GM12878 (cell line): ENCODE results near the gene ALG2. TPM values are rescaled to one million over a fixed set of nuclear protein-coding genes. Genes with fewer than 3 reads are reported as not detected.

Source experiments
- ATAC-seq: fragments of 200-7000 bp; cut with Tn5 transposase; 3 replicates; pipeline ENCODE4 v1.9.1; 2020; ENCODE audit warnings: mild to moderate bottlenecking, moderate library complexity
- BruUV-seq: library from RNA; stranded (reverse); fragments of 400-500 nt; replicated peaks from 2 replicates; lab custom pipeline; 2021; lab: Mats Ljungman, UMichigan
- CTCF ChIA-PET: fragments of 300-600 bp; sonication (Branson Sonifier 250); formaldehyde crosslinking; extraction: SDS; loops from one replicate; lab custom pipeline; 2021; ENCODE audit warnings: inconsistent platforms; lab: Yijun Ruan, JAX
- POLR2A ChIA-PET: fragments of 350-600 bp; formaldehyde crosslinking; extraction: SDS; loops from one replicate; lab custom pipeline; 2021; ENCODE audit warnings: inconsistent platforms; lab: Charles Lee
- RAD21 ChIA-PET: fragments of 300-600 bp; sonication (Branson Sonifier 250); formaldehyde crosslinking; loops from one replicate; lab custom pipeline; 2023; ENCODE audit warnings: antibody characterized with exemption; ENCODE audit not compliant: unreplicated experiment; lab: Charles Lee
- SMC1A ChIA-PET: fragments of 300-600 bp; sonication (Branson Sonifier 250); formaldehyde crosslinking; loops from one replicate; lab custom pipeline; 2023; ENCODE audit not compliant: unreplicated experiment, uncharacterized antibody; lab: Charles Lee
- DNase-seq: peaks from one replicate; pipeline ENCODE4 v3.0.0-alpha.2; 2011; ENCODE audit warnings: low read depth, low spot score
- FAIRE-seq: peaks from 3 replicates; lab custom pipeline; 2011; peaks lifted over from hg19 to GRCh38; lab: Jason Lieb, UNC
- H2AFZ ChIP-seq: 2 replicates; pipeline ENCODE4 v1.6.0; 2011; ENCODE audit warnings: low read depth, low read length, control low read depth; ENCODE audit not compliant: control insufficient read depth
- H3K27ac ChIP-seq: 2 replicates; pipeline ENCODE4 v1.5.1; 2011; ENCODE audit warnings: control low read depth; ENCODE audit not compliant: control insufficient read depth, insufficient read depth
- H3K27me3 ChIP-seq, 2 experiments: replicated peaks in 1 of 2; 2 replicates each; pipeline versions ENCODE4 v1.6.0 to v1.6.1; 2011; ENCODE audit warnings: low read length in 1 of 2; ENCODE audit not compliant: control insufficient read depth in 2 of 2, insufficient read depth in 2 of 2
- H3K36me3 ChIP-seq, 2 experiments: 2 replicates each; pipeline ENCODE4 v1.5.1; 2011; ENCODE audit warnings: low read length in 1 of 2; ENCODE audit not compliant: control insufficient read depth in 2 of 2, insufficient read depth in 2 of 2
- H3K4me1 ChIP-seq: 2 replicates; pipeline ENCODE4 v1.6.1; 2011; ENCODE audit warnings: mild to moderate bottlenecking, low read length, moderate library complexity, mixed read lengths; ENCODE audit not compliant: control insufficient read depth, insufficient read depth
- H3K4me2 ChIP-seq: 2 replicates; pipeline ENCODE4 v1.6.0; 2011; ENCODE audit warnings: control low read depth; ENCODE audit not compliant: control insufficient read depth, insufficient read depth
- H3K4me3 ChIP-seq: fragments of 200-600 bp; sonication (generic); 2 replicates; pipeline ENCODE4 v1.5.1; 2016
- H3K79me2 ChIP-seq: 2 replicates; pipeline ENCODE4 v1.6.0; 2011; ENCODE audit warnings: low read length; ENCODE audit not compliant: control insufficient read depth, insufficient read depth
- H3K9ac ChIP-seq: 2 replicates; pipeline ENCODE4 v1.8.0; 2011; ENCODE audit warnings: low read length, control low read depth, mixed read lengths; ENCODE audit not compliant: control insufficient read depth, insufficient read depth
- H3K9me3 ChIP-seq: replicated peaks from 3 replicates; pipeline ENCODE4 v1.5.1; 2011; ENCODE audit warnings: mild to moderate bottlenecking, low read length; ENCODE audit not compliant: control insufficient read depth, insufficient read depth
- H4K20me1 ChIP-seq: 2 replicates; pipeline ENCODE4 v1.6.0; 2011; ENCODE audit not compliant: control insufficient read depth, insufficient read depth
- CHD2 ChIP-seq: IDR thresholded peaks from 2 replicates; pipeline ENCODE4 v1.6.1; 2011; ENCODE audit warnings: low read depth, low read length, improper control_type of control experiment, borderline replicate concordance
- EZH2 ChIP-seq: IDR thresholded peaks from 2 replicates; pipeline ENCODE4 v1.6.1; 2012; ENCODE audit warnings: low read depth, mild to moderate bottlenecking, control low read depth, inconsistent platforms, low read length, borderline replicate concordance; ENCODE audit not compliant: control insufficient read depth
- GATAD2B ChIP-seq: fragments of 450-650 bp; conservative IDR thresholded peaks from 2 replicates; pipeline ENCODE4 v1.6.1; 2017; ENCODE audit warnings: low read depth, mild to moderate bottlenecking, moderate library complexity
- RUNX3 ChIP-seq: IDR thresholded peaks from 2 replicates; pipeline ENCODE4 v1.6.1; 2012; ENCODE audit warnings: low read length, inconsistent platforms
- SRF ChIP-seq, 2 experiments: IDR thresholded peaks; 2 replicates each; pipeline ENCODE4 v1.6.1; 2011; ENCODE audit warnings: low read depth in 2 of 2, low read length in 2 of 2, mild to moderate bottlenecking in 1 of 2, moderate library complexity in 1 of 2
- TARDBP ChIP-seq: IDR thresholded peaks from 2 replicates; pipeline ENCODE4 v1.6.1; 2016; ENCODE audit warnings: borderline replicate concordance
- TCF12 ChIP-seq: IDR thresholded peaks from 2 replicates; pipeline ENCODE4 v1.6.1; 2011; ENCODE audit warnings: low read depth, mild to moderate bottlenecking, low read length
- ZNF274 ChIP-seq: IDR thresholded peaks from one replicate; pipeline ENCODE4 v1.8.0; 2011; ENCODE audit not compliant: insufficient read length, insufficient read depth
- WGBS: methylation state at CpG from one replicate; pipeline ENCODE4 v1.1.6; 2016; ENCODE audit warnings: low lambda C conversion rate; ENCODE audit not compliant: insufficient replicate concordance, insufficient coverage; ENCODE audit errors: missing lambda C conversion rate; 5-methylcytosine and 5-hydroxymethylcytosine counted together
- in situ Hi-C: fragments of 300-500 bp; cut with MboI; formaldehyde crosslinking; loops from 9 replicates; pipeline ENCODE4 v1.14.3; 2018; ENCODE audit warnings: mixed read lengths
- intact Hi-C: fragments of 100-400 bp; cut with micrococcal nuclease; formaldehyde crosslinking; loops from one replicate; pipeline ENCODE4 v1.14.2; 2022; ENCODE audit not compliant: unreplicated experiment
- polyA plus RNA-seq, 11 experiments: library from polyadenylated mRNA; depleted of rRNA in 4 of 11; unstranded in 6 of 11; stranded (reverse) in 5 of 11; fragments of >200 nt; fragmentation: Nextera tagmentation in 4 of 11; fragmentation: Illumina TruSeq in 1 of 11; extraction: Ambion mirVana in 4 of 11; extraction: Trizol in 1 of 11; gene quantifications; 1 replicate in 1 of 11; 2 replicates in 10 of 11; pipeline versions ENCODE4 v1.2.1 to v1.2.3, GENCODE V29; 2011 to 2016; ENCODE audit warnings: inconsistent platforms in 2 of 11, missing spikeins in 2 of 11, low read depth in 1 of 11
- total RNA-seq, 4 experiments: library from RNA; depleted of rRNA in 3 of 4; stranded (reverse); fragments of >200 nt in 3 of 4; fragmentation: Illumina TruSeq in 1 of 4; extraction: Trizol in 1 of 4; gene quantifications; 2 replicates each; pipeline versions ENCODE4 v1.2.1 to v1.2.3, GENCODE V29; 2013 to 2021
- TF ChIP-seq, protein P1 (sequence below): IDR thresholded peaks from 2 replicates; pipeline ENCODE4 v1.6.1; 2012; ENCODE audit warnings: mild to moderate bottlenecking, low read depth, low read length
- TF ChIP-seq, protein P2 (sequence below): fragments of 450-650 bp; conservative IDR thresholded peaks from 2 replicates; pipeline ENCODE4 v1.6.1; 2017; ENCODE audit warnings: mild to moderate bottlenecking, moderate library complexity

Gene ALG2
- total and polyA plus RNA-seq, 10 of the 15 experiments (the other 5 are each of a cell fraction or from before 2014, with no cell fraction given), result 8.8 to 52.5 (median 38.6) TPM

DNA sequence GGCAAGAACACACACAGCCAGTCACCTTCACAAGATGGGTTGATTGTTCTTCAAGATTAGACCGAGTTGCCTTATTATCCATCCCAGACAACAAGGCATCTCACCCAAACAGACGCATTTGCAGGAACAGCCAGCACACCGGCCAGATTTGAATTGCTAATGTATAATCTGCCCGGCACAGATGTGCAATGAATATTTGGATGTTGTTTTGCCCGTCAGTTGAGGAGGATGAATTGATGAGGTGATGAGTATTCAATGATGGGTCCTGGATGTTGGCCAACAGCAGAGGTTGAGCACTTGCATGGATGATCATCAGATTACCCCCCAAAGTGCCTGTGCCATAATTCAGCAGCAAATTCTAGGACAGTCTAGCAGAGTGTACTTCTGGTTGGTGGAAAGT, 20.1 kb downstream of the ALG2 start:
- Histone ChIP-seq H3K4me2 (no peak overlapping the region), H3K4me3 (no peak overlapping the region), H3K27me3 (no peaks in the 10 kb centered on the region), H3K4me1 (peaks cover 25% of the 10 kb centered on the region), H3K36me3 (no peaks in the 10 kb centered on the region), H2AFZ (no peak overlapping the region), H3K27ac (no peak overlapping the region), H4K20me1 (no peaks in the 10 kb centered on the region), H3K9ac (no peak overlapping the region), H3K9me3 (no peaks in the 10 kb centered on the region)
- ATAC-seq, result no peak
- ChIA-PET RAD21 (interaction anchor here (1.1 to 1.7 kb wide), 4 partner anchors 9 to 19 kb away, joined by 3 to 4 read pairs (median 4); no protein-coding TSS in a partner anchor), POLR2A (interaction anchor here (1.4 kb wide), 1 partner anchor 20 kb away, joined by 7 read pairs; the partner anchor contains the start of genes ALG2 and SEC61B), SMC1A (interaction anchor here (1.0 to 1.4 kb wide), 7 partner anchors 15 to 61 kb away, joined by 3 to 8 read pairs (median 5); no protein-coding TSS in a partner anchor)
- no peak for DNase-seq
- in situ Hi-C loops, result no loop called here
- no peak for FAIRE-seq
- intact Hi-C loops, result loop anchor here (2.0 kb wide), 1 partner anchor 19 kb away; the partner anchor contains the start of gene ALG2
- WGBS, result 77% methylated on average over 5 of the region's 5 CpGs
- BruUV-seq, result no TSS peak
- TF ChIP-seq TARDBP (no peak), SRF (IDR thresholded peaks at IDR 0.05; ENCODE audit: low read depth in 2 of 2, low read length in 2 of 2) (no peak), CHD2 (no peak), RUNX3 (no peak), GATAD2B (no peak), ZNF274 (no peak), EZH2 (no peak), TCF12 (no peak)
- TF ChIP-seq, protein P1, sequence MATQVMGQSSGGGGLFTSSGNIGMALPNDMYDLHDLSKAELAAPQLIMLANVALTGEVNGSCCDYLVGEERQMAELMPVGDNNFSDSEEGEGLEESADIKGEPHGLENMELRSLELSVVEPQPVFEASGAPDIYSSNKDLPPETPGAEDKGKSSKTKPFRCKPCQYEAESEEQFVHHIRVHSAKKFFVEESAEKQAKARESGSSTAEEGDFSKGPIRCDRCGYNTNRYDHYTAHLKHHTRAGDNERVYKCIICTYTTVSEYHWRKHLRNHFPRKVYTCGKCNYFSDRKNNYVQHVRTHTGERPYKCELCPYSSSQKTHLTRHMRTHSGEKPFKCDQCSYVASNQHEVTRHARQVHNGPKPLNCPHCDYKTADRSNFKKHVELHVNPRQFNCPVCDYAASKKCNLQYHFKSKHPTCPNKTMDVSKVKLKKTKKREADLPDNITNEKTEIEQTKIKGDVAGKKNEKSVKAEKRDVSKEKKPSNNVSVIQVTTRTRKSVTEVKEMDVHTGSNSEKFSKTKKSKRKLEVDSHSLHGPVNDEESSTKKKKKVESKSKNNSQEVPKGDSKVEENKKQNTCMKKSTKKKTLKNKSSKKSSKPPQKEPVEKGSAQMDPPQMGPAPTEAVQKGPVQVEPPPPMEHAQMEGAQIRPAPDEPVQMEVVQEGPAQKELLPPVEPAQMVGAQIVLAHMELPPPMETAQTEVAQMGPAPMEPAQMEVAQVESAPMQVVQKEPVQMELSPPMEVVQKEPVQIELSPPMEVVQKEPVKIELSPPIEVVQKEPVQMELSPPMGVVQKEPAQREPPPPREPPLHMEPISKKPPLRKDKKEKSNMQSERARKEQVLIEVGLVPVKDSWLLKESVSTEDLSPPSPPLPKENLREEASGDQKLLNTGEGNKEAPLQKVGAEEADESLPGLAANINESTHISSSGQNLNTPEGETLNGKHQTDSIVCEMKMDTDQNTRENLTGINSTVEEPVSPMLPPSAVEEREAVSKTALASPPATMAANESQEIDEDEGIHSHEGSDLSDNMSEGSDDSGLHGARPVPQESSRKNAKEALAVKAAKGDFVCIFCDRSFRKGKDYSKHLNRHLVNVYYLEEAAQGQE, result no peak
- TF ChIP-seq, protein P2, sequence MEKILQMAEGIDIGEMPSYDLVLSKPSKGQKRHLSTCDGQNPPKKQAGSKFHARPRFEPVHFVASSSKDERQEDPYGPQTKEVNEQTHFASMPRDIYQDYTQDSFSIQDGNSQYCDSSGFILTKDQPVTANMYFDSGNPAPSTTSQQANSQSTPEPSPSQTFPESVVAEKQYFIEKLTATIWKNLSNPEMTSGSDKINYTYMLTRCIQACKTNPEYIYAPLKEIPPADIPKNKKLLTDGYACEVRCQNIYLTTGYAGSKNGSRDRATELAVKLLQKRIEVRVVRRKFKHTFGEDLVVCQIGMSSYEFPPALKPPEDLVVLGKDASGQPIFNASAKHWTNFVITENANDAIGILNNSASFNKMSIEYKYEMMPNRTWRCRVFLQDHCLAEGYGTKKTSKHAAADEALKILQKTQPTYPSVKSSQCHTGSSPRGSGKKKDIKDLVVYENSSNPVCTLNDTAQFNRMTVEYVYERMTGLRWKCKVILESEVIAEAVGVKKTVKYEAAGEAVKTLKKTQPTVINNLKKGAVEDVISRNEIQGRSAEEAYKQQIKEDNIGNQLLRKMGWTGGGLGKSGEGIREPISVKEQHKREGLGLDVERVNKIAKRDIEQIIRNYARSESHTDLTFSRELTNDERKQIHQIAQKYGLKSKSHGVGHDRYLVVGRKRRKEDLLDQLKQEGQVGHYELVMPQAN, result no peak
- TF ChIP-seq, all 136 proteins: peak for 0
- H3K79me2 ChIP-seq, result no peaks in the 10 kb centered on the region
- CTCF ChIA-PET, result interaction anchor here (0.5 to 8.6 kb wide), 9 partner anchors 10 to 639 kb away, joined by 3 to 96 read pairs (median 3); no protein-coding TSS in a partner anchor
